ENCODE results near the gene PDGFC. TPM values are rescaled to one million over a fixed set of nuclear protein-coding genes. Genes with fewer than 3 reads are reported as not detected.

The PDGFC gene
- total RNA-seq, 1 experiment from 2014 or later: 4.5 TPM

DNA sequence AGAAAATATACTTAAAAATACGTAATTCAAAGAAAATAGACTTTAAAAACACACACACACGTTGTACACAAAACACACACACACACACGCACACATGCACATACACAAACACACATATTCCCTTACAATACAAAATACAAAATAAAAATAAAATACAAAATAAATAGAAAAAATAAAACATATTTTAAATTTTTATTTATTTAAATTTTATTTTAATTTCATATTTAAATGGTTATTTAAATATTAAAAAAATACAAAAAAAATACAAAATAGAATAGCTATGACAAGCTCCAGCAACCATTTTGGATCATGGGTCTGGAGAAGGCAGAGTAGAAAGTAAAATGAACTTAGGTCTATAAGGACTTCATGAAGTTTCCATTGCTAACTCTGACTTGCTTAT lies 34.2 kb upstream of the PDGFC start:
- H3K4me2 ChIP-seq (ENCODE audit: insufficient read depth, insufficient read length, low read length): no peak overlapping the region
- no peaks in the 10 kb centered on the region for H3K79me1 ChIP-seq (ENCODE audit: insufficient read depth, low read depth, low read length, poor library complexity, severe bottlenecking)
- no peak for DNase-seq
- no peak overlapping the region for H2BK20ac ChIP-seq (ENCODE audit: low read depth, low read length, poor library complexity, severe bottlenecking)
- H4K91ac ChIP-seq (ENCODE audit: insufficient read length, low read depth, low read length): no peak overlapping the region
- Mint-ChIP-seq H3K4me3 (no peak overlapping the region), H3K27ac (no peak overlapping the region), H3K27me3 (ENCODE audit: low read depth) (no peaks in the 10 kb centered on the region), H3K9me3 (no peaks in the 10 kb centered on the region), H3K4me1 (no peaks in the 10 kb centered on the region), H3K36me3 (ENCODE audit: insufficient read depth in 1 of 3, low read depth in 3 of 3) (no peaks in the 10 kb centered on the region)
- TF ChIP-seq CTCF (conservative IDR thresholded peaks at IDR 0.05): no peak
- H3K4me1 ChIP-seq (ENCODE audit: insufficient read depth, low read length): no peaks in the 10 kb centered on the region
- no peak overlapping the region for H2BK5ac ChIP-seq (ENCODE audit: insufficient read length, low read length)
- no peaks in the 10 kb centered on the region for H3K79me2 ChIP-seq (ENCODE audit: insufficient read depth, low read length)
- H3K27me3 ChIP-seq (ENCODE audit: insufficient read depth, low read length): no peaks in the 10 kb centered on the region
- H4K8ac ChIP-seq (replicated peaks; ENCODE audit: insufficient read length, low read depth, low read length): no peak overlapping the region
- no peak overlapping the region for H3K9ac ChIP-seq (ENCODE audit: extremely low read depth, insufficient read length, low read length)
- H3K4ac ChIP-seq (ENCODE audit: low read depth, low read length): no peak overlapping the region
- no peak overlapping the region for H2BK12ac ChIP-seq (ENCODE audit: insufficient read length, low read depth, low read length)
- no peak overlapping the region for H3K23ac ChIP-seq (ENCODE audit: insufficient read length, low read depth, low read length)
- no peak overlapping the region for H2BK15ac ChIP-seq (ENCODE audit: low read depth, low read length)
- H2AK5ac ChIP-seq (ENCODE audit: insufficient read length, low read length): no peak overlapping the region
- H3K18ac ChIP-seq (ENCODE audit: insufficient read length, low read depth, low read length): no peak overlapping the region
- H2BK120ac ChIP-seq (ENCODE audit: low read depth, low read length, poor library complexity, severe bottlenecking): no peak overlapping the region
- no peak overlapping the region for H3K14ac ChIP-seq (ENCODE audit: insufficient read depth, low read length)
- no CpG with 5 or more reads among the region's 3 CpGs for WGBS (ENCODE audit: extremely low coverage, insufficient read length, low lambda C conversion rate)
- no peaks in the 10 kb centered on the region for H3K23me2 ChIP-seq (ENCODE audit: insufficient read length, low read depth, low read length, poor library complexity, severe bottlenecking)
- H2AFZ ChIP-seq (ENCODE audit: low read length): no peak overlapping the region
- no peak overlapping the region for H4K5ac ChIP-seq (ENCODE audit: insufficient read length, low read depth, low read length)
- H3K27ac ChIP-seq (ENCODE audit: insufficient read length, low read depth, low read length): no peak overlapping the region
- H3K9me3 ChIP-seq (ENCODE audit: control insufficient read depth, low read depth, low read length): no peaks in the 10 kb centered on the region
- H3T11ph ChIP-seq (ENCODE audit: low read length): no peak overlapping the region
- no peaks in the 10 kb centered on the region for H4K20me1 ChIP-seq (ENCODE audit: control insufficient read depth, insufficient read depth, insufficient read length)
- H3K56ac ChIP-seq (ENCODE audit: insufficient read length, low read depth, low read length): no peak overlapping the region
